ENCODE results near the gene SORT1.

SORT1 gene

GRCh38 chr1:109269981-109270622 is 127.6 kb downstream of the SORT1 start:
- Histone ChIP-seq H3K4me1 (peaks cover 5% of the 10 kb centered on the region), H3K9me3 (no peaks in the 10 kb centered on the region), H3K4me3 (ENCODE audit: low read depth, low read length) (no peak overlapping the region), H3K36me3 (no peaks in the 10 kb centered on the region; the same call in none of the 2 replicates), H3K27me3 (no peaks in the 10 kb centered on the region)
- no peak for TF ChIP-seq CTCF (IDR thresholded peaks at IDR 0.05; ENCODE audit: low read depth, low read length)
- DNase-seq, result no peak

GRCh38 chr1:109269212-109269980 is 128.3 kb downstream of the SORT1 start:
- Histone ChIP-seq H3K4me1 (no peaks in the 10 kb centered on the region), H3K9me3 (no peaks in the 10 kb centered on the region), H3K36me3 (no peaks in the 10 kb centered on the region; the same call in none of the 2 replicates), H3K27me3 (no peaks in the 10 kb centered on the region), H3K4me3 (ENCODE audit: low read depth, low read length) (no peak overlapping the region)
- TF ChIP-seq CTCF (IDR thresholded peaks at IDR 0.05; ENCODE audit: low read depth, low read length), result no peak
- peak; percentile 6 for DNase-seq

- Histone ChIP-seq H3K4me1 (no peaks in the 10 kb centered on the region), H3K9me3 (no peaks in the 10 kb centered on the region), H3K4me3 (ENCODE audit: low read depth, low read length) (no peak overlapping the region), H3K27me3 (no peaks in the 10 kb centered on the region), H3K36me3 (no peaks in the 10 kb centered on the region; the same call in 1 of the 2 replicates)
- no peak for TF ChIP-seq CTCF (IDR thresholded peaks at IDR 0.05; ENCODE audit: low read depth, low read length)
- peak; percentile 6 for DNase-seq
These were observed 129.1 kb downstream of the SORT1 start for GRCh38 chr1:109268431-109269211.

GRCh38 chr1:109267743-109268300 is 129.9 kb downstream of the SORT1 start:
- DNase-seq, result peak; percentile 7
- H3K4me1 ChIP-seq, result no peaks in the 10 kb centered on the region
- no peak for TF ChIP-seq CTCF (IDR thresholded peaks at IDR 0.05; ENCODE audit: low read depth, low read length)
- no peaks in the 10 kb centered on the region; the same call in 1 of the 2 replicates for H3K36me3 ChIP-seq
- H3K4me3 ChIP-seq (ENCODE audit: low read depth, low read length), result no peak overlapping the region
- no peaks in the 10 kb centered on the region for H3K27me3 ChIP-seq
- H3K9me3 ChIP-seq, result no peaks in the 10 kb centered on the region

GRCh38 chr1:109266965-109267364 is 130.8 kb downstream of the SORT1 start:
- Histone ChIP-seq H3K36me3 (no peaks in the 10 kb centered on the region; the same call in 1 of the 2 replicates), H3K4me3 (ENCODE audit: low read depth, low read length) (no peak overlapping the region), H3K9me3 (no peaks in the 10 kb centered on the region), H3K27me3 (no peaks in the 10 kb centered on the region), H3K4me1 (no peaks in the 10 kb centered on the region)
- TF ChIP-seq CTCF (IDR thresholded peaks at IDR 0.05; ENCODE audit: low read depth, low read length), result no peak
- no peak for DNase-seq
